GM21619 (cell line): Measurements from ENCODE around the gene SEC24A.
"Not testable (repeated sequence)": the region's sequence is repeated elsewhere in the genome, so short reads cannot be mapped to it uniquely, and the experiment has no call there.

Source experiments
- ATAC-seq: cut with Tn5 transposase; IDR thresholded peaks from one replicate; pipeline ENCODE4 v1.9.1; 2021; ENCODE audit not compliant: unreplicated experiment

SEC24A gene

DNA sequence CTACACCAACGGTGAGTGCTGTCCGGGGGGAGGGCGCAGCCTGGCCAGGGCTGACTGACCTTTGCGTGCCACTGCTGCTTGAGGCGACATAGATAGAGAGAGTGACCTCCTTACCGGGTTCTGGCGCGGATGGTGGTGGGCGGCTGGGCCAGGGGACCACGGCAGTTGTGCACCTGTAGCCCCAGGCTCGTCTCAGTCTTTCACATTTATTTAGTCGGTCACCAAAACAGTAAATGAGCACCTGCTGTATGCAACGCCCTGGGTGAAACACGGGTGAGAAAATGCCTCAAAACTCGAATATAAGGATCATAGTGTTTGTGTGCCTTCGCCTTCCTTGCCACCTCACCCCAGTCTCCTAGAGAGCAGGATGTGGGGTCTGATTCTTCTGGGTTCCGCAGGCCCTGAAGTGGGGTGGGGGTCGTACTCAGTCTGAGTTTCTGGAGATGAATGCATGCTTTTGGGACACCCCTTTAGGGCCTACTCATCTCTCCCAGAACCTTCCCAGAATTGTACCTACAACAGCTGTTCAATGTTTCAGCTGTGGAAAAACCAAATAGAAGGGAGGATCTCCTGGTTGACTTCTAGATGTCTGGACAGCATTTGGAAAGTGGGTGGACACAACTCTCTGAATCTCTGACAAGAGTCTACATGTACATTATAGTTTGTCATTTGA is 714 bp downstream of the SEC24A start:
- peak; percentile 4 for ATAC-seq

DNA sequence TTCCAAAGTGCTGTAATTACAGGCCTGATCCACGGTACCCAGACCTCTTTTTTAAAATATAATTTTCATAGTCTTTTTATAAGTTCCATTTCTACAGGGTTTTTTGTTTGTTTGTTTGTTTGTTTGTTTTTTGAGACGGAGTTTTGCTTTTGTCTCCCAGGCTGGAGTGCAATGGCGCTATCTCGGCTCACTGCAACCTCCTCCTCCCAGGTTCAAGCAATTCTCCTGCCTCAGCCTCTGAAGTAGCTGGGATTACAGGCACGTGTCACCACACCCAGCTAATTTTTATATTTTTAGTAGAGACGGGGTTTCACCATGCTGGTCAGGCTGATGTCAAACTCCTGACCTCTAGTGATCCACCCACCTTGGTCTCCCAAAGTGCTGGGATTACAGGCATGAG is 2.1 kb downstream of the SEC24A start:
- not testable (repeated sequence) for ATAC-seq

DNA sequence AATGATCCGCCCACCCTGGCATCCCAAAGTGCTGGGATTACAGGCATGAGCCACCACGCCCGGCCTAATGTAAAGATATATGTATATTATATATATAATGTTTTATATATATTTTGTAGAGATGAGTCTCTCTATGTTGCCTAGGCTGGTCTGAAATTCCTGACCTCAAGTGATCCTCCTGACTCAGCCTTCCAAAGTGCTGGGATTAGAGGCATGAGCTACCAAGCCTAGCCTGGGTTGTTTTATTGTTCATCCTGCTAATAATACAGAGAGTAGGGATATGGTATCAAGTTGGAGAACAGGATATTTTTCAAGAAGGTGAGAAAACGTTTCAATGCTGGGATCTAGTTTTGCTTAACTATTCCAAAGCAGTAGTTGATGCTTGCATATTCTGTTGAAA is 2.9 kb downstream of the SEC24A start:
- ATAC-seq = no peak

DNA sequence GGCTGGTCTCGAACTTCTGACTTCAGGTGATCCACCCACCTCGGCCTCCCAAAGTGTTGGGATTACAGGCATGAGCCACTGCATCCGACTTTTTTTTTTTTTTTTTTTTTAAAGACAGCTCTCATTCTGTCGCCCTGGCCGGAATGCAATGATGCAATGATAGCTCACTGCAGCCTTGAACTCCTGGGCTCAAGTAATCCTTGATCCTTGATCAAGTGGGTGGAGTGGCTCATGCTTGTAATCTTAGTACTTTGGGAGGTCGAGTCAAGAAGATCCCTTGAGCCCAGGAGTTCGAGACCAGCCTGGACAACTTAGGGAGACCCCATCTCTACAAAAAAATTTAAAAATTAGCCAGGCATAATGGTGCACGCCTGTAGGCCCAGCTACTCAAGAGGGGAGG is 8.1 kb downstream of the SEC24A start:
- no peak for ATAC-seq

DNA sequence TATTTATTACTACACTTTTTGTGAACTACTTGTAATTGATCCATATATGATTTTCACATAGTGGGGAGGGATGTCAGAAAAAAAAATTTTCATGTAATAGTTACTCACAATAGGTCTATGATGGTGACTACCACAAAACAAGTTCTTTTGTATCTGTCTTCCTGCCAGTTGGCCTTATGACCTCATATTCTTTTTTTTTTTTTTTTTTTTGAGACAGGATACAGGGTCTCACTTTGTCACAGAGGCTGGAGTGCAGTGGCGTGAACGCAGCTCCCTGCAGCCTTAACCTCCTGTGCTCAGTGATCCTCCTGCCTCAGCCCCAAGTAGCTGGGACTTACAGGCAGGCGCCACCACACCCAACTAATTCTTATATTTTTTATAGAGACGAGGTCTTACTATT is 10.9 kb downstream of the SEC24A start:
- no peak for ATAC-seq

DNA sequence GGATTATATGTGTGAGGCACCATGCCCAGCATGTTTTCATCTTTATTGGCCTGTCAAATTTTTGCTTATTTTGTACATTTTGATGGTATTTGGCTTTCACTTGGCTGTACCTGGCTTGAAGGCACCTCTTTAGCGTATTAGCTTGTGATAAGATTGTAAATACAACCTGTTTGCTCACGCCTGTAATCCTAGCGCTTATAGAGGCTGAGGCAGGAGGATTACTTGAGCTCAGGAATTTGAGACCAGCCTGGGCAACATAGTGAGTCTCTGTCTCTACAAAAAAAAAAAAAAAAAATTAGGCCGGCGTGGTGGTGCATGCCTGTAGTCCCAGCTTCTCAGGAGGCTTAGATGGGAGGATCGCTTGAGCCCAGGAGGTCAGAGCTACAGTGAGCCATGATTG is 11.3 kb downstream of the SEC24A start:
- ATAC-seq = no peak

DNA sequence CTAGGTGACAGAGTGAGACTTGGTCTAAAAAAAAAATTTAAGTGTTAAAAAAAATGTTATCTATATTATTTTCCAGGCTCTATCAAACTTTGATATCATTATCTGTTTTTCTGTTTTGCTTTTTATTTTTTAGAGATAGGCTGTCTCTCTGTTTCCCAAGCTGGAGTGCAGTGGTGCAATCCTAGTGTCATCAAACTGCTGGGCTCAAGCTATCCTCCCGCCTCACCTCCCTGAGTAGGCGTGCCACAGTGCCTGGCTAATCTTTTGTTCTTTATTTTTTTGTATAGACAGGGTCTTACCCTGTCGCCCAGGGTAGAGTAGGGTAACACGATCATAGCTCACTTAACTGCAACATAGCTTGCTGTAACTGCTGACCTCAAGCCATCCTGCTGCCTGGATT is 14.4 kb downstream of the SEC24A start:
- ATAC-seq = no peak

DNA sequence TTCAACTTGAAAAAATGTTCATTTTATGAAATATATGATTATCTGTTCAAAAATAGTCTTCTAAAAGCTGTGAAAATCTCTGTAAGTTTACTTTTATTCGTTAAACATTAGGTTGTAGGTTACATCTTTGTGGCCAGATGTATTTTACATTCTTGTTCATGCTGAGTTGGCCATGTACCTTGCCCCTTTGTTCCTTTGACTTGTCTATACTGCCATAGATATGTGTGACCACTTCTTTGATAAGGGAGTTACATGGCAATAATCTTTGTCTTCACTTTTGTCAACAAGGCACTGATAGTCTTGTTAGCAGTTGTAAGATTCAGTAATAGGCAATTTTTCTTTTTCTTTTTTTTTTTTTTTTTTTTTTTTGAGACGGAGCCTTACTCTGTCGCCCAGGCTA is 15.9 kb downstream of the SEC24A start:
- no peak for ATAC-seq

DNA sequence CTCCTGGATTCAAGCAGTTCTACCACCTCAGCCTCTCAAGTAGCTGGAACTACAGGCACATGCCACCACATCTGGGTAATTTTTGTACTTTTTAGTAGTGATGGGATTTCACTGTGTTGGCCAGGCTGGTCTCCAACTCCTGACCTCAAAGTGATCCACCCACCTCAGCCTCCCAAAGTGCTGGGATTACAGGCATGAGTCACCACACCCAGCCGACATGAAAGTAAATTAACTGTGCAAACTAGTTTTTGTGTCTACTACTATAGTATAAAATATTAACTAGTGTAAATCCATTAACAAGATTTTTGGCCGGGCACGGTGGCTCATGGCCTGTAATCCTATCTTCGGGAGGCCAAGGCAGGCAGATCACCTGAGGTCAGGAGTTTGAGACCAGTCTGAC is 25.0 kb downstream of the SEC24A start:
- ATAC-seq = not testable (repeated sequence)

DNA sequence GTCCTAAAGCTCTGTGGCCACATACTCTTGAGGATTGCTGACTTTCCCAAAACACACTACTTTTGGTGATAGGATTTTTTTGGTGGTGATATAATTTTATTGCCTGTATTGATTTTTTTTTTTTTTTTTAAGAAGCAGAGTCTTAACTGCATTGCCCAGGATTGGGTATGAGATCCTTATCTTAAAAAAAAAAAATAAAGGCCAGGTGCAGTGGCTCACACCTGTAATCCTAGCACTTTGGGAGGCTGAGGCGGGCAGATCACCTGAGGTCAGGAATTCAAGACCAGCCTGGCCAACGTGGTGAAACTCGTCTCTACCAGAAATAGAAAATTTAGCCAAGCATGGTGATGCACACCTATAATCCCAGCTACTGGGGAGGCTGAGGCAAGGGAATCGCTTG is 28.8 kb downstream of the SEC24A start:
- ATAC-seq = not testable (repeated sequence)

DNA sequence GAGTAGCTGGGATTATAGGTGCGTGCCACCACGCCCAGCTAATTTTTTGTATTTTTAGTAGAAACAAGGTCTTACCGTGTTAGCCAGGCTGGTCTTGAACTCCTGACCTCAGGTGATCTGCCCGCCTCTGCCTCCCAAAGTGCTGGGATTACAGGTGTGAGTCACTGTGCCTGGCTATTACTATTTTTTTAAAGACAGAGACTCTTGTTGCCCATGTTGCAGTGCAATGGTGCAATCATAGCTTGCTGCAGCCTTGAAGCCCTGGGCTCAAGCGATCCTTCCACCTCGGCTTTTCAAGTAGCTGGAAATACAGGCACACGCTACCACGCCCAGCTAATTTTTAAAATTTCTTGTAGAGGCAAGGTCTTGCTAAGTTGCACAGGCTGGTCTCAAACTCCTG is 41.6 kb downstream of the SEC24A start:
- ATAC-seq = not testable (repeated sequence)

DNA sequence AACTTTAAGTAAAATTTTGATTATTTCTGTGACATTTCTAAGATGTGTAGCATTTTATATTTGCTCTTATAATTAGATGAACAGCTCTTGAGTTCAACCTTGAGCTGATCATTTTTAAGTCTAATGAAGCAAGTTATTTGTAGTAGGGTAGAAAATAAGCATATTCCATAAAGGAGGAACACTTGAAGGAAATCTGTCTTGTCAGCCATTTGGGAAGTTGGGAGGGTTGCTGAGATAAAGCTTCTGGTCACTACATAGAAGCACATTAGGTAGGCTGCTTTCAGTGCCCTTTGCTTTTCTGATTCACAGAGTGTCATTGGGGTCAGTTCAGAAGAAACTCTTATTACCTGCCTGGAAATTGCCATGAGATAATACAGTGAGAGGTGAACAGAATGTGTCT is 44.1 kb downstream of the SEC24A start:
- no peak for ATAC-seq

DNA sequence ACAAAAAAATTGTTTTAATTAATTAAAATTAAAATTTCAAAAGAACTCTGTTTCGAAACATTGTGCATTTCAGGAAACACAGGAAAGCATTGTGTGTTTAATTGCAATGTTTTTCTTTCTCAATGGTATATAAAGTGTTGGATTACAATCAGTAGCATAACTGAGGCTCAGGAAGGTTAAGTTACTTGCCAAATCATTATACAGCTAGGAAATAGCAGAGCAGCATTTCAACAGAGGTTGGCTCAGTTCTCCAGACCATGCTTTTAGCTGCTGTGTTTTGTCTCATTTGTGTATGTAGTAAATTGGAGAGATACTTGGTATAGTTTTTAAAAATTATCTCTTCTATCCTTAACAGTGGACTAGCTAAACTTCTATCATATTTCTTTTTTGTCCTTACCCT is 59.7 kb downstream of the SEC24A start:
- ATAC-seq = no peak

DNA sequence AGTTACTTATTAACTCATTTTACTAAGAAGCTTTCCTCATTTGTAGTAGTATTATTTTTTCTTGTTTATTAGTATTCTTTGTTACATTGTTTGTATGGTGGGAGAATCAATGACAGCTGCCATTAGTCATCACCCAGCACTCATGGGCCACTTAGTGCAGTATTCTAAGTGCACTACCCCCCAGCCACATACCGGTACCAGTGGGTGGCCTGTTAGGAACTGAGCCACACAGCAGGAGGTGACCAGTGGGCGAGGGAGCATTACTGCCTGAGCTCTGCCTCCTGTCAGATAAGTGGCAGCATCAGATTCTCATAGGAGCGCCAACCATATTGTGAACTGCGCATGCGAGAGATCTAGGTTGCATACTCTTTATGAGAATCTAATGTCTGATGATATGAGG is 65.5 kb downstream of the SEC24A start:
- ATAC-seq = no peak

DNA sequence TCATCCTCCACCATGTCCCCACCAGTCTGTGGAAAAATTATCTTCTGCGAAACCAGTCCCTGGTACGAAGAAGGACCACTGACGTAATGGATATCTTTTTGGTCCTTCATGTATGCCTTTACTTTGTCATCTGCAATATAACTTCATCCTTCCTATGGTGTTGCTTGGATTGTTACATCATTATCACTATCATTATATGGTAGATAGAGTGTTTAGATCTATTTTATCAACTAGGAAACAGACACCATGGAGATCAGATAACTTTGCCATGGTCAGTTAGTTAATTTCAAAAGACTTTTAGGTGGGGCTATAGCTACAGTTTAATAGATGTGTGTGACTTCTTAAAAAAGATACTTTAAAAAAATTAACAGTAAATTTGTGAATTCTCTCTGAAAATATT is 66.0 kb downstream of the SEC24A start:
- no peak for ATAC-seq

DNA sequence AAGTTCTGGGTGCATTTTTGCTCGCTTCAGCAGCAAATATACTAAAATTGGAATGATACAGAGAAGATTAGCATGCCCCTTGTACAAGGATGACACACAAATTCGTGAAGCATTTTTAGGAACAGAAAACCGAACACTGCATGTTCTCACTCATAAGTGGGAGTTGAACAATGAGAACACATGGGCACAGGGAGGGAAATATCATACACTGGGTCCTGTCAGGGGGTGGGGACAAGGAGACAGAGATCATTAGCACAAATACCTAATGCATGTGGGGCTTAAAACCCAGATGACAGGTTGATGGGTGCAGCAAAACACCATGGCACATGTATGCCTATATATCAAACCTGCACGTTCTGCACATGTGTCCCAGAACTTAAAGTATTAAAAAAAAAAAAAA is 66.9 kb downstream of the SEC24A start:
- ATAC-seq = not testable (repeated sequence)

DNA sequence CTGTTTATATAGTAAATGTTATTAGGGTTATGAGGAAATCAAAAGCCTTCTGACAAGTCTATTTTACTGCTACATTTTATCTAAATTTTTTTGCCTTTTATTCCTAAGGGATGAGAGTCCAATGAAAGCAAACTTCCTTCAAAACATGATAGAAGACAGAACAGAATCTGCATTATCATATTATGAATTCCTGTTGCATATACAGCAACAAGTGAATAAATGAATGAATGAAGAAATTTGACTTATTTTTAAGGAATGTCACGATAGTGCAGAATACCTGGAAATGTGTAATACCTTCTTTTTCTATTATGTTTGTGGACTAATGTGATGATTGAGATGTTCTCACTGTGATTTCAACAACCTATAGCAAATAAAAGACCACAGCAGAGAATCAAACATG is 76.3 kb downstream of the SEC24A start:
- no peak for ATAC-seq

DNA sequence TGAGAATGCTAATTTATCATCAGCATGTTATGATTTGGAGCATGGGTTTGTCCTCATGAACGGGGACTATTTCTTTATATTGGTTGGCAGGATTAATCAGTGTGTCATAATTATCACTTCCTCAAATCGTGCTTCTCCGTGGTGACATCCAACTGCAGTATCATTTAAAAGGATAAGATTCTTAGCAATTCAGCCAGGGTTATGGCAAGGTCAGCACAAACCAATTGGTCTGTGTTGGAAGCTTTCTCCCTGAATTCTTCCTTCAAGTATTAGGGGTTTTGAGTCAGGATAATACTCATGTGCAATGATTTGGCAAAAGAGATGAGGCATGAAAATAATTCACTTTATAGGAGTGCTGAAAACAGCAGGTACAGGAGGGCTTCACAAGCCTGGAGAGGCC is 84.2 kb downstream of the SEC24A start:
- no peak for ATAC-seq

DNA sequence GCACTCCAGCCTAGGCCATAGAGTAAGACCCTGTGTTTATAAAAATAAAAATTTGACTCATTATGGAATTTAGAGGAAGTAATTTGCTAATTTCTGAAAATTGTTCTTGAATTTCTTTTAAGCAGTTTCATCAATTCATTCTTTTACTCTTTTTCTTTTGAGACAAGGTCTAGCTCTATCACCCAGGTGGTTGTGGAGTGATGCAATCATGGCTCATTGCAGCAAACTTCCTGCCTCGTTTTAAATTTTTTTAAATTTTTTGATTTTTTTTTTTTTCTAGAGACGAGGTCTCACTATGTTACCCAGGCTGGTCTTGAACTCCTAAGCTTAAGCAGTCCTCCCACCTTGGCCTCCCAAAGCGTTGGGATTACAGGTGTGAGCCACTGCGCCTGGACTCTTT is 86.7 kb downstream of the SEC24A start:
- no peak for ATAC-seq

DNA sequence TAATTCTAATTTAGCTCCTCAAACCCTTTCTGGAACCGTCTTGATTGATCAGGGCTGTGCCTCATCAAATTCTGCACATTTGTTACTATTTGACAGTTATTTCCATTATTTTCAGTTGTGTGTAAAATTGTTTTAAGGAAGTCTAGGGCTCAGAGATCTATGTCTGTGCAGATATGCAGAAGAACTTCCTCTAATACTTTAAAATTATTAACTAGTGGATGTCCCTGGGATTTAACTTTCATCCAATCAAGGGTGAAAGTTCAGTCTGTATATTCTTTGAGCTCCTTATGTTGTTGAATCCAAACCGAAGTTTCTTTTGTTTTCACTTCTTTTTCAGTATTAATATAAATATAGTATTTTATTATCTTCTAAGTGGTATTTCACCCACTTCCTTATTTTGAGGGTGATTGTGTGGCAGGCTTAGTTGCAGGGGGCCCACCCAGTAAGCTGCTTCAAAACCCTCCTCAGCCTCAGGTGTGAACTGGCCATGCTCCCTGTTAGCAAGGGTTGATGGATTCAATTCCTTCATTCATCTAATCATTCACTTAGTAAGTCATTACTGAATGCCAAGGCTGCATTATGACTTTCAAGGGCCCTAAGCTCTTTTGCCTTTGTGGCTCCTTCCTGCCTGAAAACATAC is 87.7 kb downstream of the SEC24A start:
- no peak for ATAC-seq

DNA sequence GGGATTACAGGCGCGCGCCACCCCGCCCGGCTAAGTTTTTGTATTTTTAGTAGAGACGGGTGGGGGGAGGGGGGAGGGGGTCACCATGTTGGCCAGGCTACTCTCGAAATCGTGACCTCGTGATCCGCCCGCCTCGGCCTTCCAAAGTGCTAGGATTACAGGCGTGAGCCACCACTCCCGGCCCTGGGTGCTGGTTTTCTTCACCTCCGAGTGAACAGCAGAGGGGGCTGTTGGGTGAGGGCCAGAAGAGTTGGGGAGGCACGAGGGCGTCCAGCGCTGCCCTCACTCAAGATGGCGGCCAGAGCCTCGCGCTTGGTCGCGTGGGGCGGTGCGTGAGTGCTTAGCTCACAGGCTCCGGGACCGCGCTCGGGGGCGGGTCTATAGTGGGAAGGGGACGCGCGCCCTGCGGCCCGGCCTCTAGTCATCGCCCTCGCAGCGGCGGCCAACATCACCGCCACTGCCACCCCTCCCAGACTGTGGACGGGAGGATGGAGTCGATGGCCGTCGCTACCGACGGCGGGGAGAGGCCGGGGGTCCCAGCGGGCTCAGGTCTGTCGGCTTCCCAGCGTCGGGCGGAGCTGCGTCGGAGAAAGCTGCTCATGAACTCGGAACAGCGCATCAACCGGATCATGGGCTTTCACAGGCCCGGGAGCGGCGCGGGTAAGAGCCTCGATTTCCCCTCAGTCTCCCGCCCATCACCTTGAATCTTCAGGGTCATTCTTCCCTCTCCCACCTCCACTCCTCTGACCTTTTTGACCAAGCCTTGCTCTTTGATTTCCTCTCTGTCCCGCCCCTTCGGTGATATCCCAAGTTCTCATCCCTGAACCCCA is 89.8 kb downstream of the SEC24A start, which contains the start of gene CAMLG:
TSS of gene CAMLG (plus strand) at position 416 of the 830 bp plus-strand sequence. CDS start at position 489, 73 bp downstream.
- ATAC-seq = peak; percentile 95
